ENCODE measurements around the gene ABHD8. TPM values are rescaled to one million over a fixed set of nuclear protein-coding genes. Genes with fewer than 3 reads are reported as not detected.

The ABHD8 gene
- total and polyA plus RNA-seq, 2 donors (not counting 1 experiment from before 2014, with no cell fraction given): 3.9 to 16.8 TPM

DNA sequence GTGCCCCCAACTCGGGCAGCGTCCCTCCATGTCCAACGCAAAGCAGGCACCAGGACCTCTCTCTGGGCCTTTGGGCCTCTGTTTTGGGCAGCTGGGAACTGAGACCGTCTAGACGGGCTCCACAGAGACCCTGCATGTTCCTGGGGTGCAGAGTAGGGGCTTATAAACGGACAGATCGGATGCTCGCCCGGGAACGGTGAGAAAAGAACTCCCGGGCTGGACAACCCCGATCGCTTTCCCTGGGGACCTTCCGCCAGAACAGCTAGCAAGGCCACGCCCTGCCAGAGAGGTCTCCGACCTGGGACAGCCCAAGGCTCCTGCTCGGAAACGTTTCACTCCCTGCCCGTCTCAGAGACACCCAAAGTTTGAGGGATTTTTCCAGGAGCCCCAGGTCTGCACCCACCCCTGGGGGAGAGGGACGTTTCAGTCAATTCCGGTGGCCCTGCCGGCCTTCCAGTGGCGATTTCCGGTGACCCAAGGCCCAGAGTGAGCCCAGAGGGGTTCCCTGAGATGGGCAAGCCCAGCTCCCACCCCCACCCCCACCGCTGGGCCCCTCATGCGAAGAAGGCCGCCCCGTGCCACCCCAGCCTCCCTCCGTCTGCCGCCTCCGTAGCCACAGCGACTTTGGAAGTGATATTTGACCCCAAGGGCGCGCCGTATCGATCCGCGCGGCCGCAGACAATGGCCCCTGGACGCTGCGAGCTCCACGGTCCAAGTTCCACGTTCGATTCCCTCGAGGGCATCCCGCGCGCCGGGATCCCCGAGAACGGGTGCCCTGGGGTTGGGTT, 59.2 kb downstream of the ABHD8 start:
- no peak for TF ChIP-seq EZH2 (IDR thresholded peaks at IDR 0.05; ENCODE audit: low read length, missing control alignments)
- TF ChIP-seq, protein P1, sequence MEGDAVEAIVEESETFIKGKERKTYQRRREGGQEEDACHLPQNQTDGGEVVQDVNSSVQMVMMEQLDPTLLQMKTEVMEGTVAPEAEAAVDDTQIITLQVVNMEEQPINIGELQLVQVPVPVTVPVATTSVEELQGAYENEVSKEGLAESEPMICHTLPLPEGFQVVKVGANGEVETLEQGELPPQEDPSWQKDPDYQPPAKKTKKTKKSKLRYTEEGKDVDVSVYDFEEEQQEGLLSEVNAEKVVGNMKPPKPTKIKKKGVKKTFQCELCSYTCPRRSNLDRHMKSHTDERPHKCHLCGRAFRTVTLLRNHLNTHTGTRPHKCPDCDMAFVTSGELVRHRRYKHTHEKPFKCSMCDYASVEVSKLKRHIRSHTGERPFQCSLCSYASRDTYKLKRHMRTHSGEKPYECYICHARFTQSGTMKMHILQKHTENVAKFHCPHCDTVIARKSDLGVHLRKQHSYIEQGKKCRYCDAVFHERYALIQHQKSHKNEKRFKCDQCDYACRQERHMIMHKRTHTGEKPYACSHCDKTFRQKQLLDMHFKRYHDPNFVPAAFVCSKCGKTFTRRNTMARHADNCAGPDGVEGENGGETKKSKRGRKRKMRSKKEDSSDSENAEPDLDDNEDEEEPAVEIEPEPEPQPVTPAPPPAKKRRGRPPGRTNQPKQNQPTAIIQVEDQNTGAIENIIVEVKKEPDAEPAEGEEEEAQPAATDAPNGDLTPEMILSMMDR (conservative IDR thresholded peaks at IDR 0.05 in 1 of 2, IDR thresholded peaks at IDR 0.05 in 1 of 2; ENCODE audit: low read depth in 1 of 2, low read length in 2 of 2): no peak
- H3K79me2 ChIP-seq (ENCODE audit: control insufficient read depth, insufficient read depth, low read length): peaks cover 40% of the 10 kb centered on the region
- peak overlapping the region; percentile 61 for H3K27ac ChIP-seq (ENCODE audit: insufficient read depth, low read length)
- no peaks in the 10 kb centered on the region for H4K20me1 ChIP-seq (ENCODE audit: control insufficient read depth, extremely low read depth, insufficient read depth, low read length)
- H3K4me1 ChIP-seq (ENCODE audit: control insufficient read depth, extremely low read depth, insufficient read depth, low read length): peaks cover 9% of the 10 kb centered on the region
- DNase-seq (ENCODE audit: low read depth in 2 of 2): peak in 1 of 2 donors; percentile 38
- H3K4me2 ChIP-seq (ENCODE audit: extremely low read depth, insufficient read depth, low read length): peak overlapping the region; percentile 93
- H2AFZ ChIP-seq (ENCODE audit: low read length): peak overlapping the region; percentile 59
- H3K9me3 ChIP-seq (ENCODE audit: control insufficient read depth, insufficient read depth, low read depth, low read length): no peaks in the 10 kb centered on the region
- H3K4me3 ChIP-seq (replicated peaks in 1 of 4; ENCODE audit: control extremely low read depth in 1 of 4, insufficient read depth in 1 of 4, low read depth in 3 of 4, low read length in 4 of 4): peak overlapping the region; percentile 74 to 84 (median 80)
- H3K9ac ChIP-seq (ENCODE audit: insufficient read depth, low read length): peak overlapping the region; percentile 52
- H3K27me3 ChIP-seq (ENCODE audit: control insufficient read depth, insufficient read depth, low read length): no peaks in the 10 kb centered on the region
- peaks cover 3% of the 10 kb centered on the region for H3K36me3 ChIP-seq (ENCODE audit: control insufficient read depth, insufficient read depth, low read length)

DNA sequence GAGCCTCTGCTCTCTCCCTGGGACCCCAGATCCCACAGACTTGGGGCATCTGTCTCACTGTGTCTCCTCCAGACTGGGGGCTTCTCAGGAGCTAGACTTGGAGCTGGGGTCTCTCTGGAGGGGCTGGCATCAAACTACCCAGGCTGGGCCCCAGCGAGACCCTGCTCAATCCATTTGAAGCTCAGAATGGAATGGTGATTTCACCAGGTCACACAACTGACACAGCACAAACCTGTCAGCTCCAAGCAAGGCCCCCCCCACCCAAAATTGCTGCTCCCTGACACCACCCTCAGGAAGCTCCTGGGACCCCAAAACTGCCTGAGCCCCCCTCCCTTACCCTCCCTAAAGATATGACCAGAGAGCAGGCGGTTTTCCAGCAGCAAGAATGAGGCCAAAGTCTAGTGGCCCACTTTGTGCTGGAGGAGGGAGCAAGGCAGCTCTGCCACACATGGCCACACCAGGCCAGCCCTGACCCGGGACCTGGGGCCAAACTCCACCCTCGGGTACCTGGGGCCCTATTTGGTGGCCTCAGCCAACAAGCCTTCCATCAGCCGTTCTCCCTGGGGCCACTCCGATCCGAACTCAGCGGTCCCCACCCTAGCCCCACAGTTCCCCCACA, 59.9 kb downstream of the ABHD8 start:
- peak overlapping the region; percentile 52 for H3K9ac ChIP-seq (ENCODE audit: insufficient read depth, low read length)
- peaks cover 6% of the 10 kb centered on the region for H3K4me1 ChIP-seq (ENCODE audit: control insufficient read depth, extremely low read depth, insufficient read depth, low read length)
- no peaks in the 10 kb centered on the region for H4K20me1 ChIP-seq (ENCODE audit: control insufficient read depth, extremely low read depth, insufficient read depth, low read length)
- H3K4me2 ChIP-seq (ENCODE audit: extremely low read depth, insufficient read depth, low read length): peak overlapping the region; percentile 93
- H3K9me3 ChIP-seq (ENCODE audit: control insufficient read depth, insufficient read depth, low read depth, low read length): no peaks in the 10 kb centered on the region
- H3K27me3 ChIP-seq (ENCODE audit: control insufficient read depth, insufficient read depth, low read length): no peaks in the 10 kb centered on the region
- DNase-seq (ENCODE audit: low read depth in 2 of 2): no peak
- peak overlapping the region; percentile 61 for H3K27ac ChIP-seq (ENCODE audit: insufficient read depth, low read length)
- peaks cover 3% of the 10 kb centered on the region for H3K36me3 ChIP-seq (ENCODE audit: control insufficient read depth, insufficient read depth, low read length)
- H3K79me2 ChIP-seq (ENCODE audit: control insufficient read depth, insufficient read depth, low read length): peaks cover 40% of the 10 kb centered on the region
- peak overlapping the region; percentile 74 to 84 (median 80) for H3K4me3 ChIP-seq (replicated peaks in 1 of 4; ENCODE audit: control extremely low read depth in 1 of 4, insufficient read depth in 1 of 4, low read depth in 3 of 4, low read length in 4 of 4)
- H2AFZ ChIP-seq (ENCODE audit: low read length): no peak overlapping the region
- TF ChIP-seq EZH2 (IDR thresholded peaks at IDR 0.05; ENCODE audit: low read length, missing control alignments): no peak
- TF ChIP-seq, protein P1 (conservative IDR thresholded peaks at IDR 0.05 in 1 of 2, IDR thresholded peaks at IDR 0.05 in 1 of 2; ENCODE audit: low read depth in 1 of 2, low read length in 2 of 2): no peak

DNA sequence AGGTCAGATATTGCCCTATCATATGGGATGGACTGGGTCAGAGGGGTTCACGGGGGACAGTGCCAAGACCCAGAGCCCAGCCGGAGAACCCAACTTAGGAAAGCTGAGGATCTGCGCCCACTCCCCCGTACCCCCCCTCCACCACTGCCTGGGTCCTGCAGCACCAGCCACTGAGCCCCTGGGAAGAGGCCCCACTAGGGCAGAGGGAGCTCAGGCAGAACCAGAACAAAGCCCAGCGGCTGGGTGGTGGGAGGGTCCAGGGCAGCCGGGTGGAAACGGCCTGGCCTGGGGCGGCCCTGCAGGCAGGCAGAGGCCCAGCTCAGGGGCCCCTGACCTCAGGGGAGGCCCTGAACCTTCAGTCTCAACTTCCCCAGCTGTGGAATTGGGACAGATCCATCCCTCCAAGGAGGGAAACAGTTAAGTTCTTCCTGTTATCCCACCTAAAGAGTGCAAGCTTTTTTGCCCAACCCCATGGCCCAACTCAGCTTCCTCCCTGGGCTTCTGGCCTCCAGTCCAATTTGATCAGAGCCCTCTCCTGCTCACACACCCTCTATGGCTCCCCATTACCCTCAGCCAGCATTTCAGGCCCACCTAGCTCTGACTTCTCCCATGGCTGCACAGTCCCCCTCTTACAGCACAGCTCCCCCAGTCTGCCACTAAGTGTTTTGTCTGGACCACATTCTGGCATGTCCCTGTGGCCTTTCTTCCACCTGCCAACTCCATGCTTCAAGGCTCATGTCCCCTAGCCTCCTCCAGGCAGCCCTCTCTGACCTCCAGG, 60.6 kb downstream of the ABHD8 start:
- H3K9me3 ChIP-seq (ENCODE audit: control insufficient read depth, insufficient read depth, low read depth, low read length): no peaks in the 10 kb centered on the region
- peaks cover 6% of the 10 kb centered on the region for H3K4me1 ChIP-seq (ENCODE audit: control insufficient read depth, extremely low read depth, insufficient read depth, low read length)
- no peaks in the 10 kb centered on the region for H3K27me3 ChIP-seq (ENCODE audit: control insufficient read depth, insufficient read depth, low read length)
- no peaks in the 10 kb centered on the region for H4K20me1 ChIP-seq (ENCODE audit: control insufficient read depth, extremely low read depth, insufficient read depth, low read length)
- DNase-seq (ENCODE audit: low read depth in 2 of 2): no peak
- H3K27ac ChIP-seq (ENCODE audit: insufficient read depth, low read length): no peak overlapping the region
- peak overlapping the region in 2 of 4 experiments; percentile 78 to 84 for H3K4me3 ChIP-seq (replicated peaks in 1 of 4; ENCODE audit: control extremely low read depth in 1 of 4, insufficient read depth in 1 of 4, low read depth in 3 of 4, low read length in 4 of 4)
- TF ChIP-seq, protein P1 (conservative IDR thresholded peaks at IDR 0.05 in 1 of 2, IDR thresholded peaks at IDR 0.05 in 1 of 2; ENCODE audit: low read depth in 1 of 2, low read length in 2 of 2): no peak
- TF ChIP-seq EZH2 (IDR thresholded peaks at IDR 0.05; ENCODE audit: low read length, missing control alignments): no peak
- peak overlapping the region; percentile 41 for H3K4me2 ChIP-seq (ENCODE audit: extremely low read depth, insufficient read depth, low read length)
- H3K36me3 ChIP-seq (ENCODE audit: control insufficient read depth, insufficient read depth, low read length): peaks cover 7% of the 10 kb centered on the region
- H2AFZ ChIP-seq (ENCODE audit: low read length): no peak overlapping the region
- peaks cover 40% of the 10 kb centered on the region for H3K79me2 ChIP-seq (ENCODE audit: control insufficient read depth, insufficient read depth, low read length)
- H3K9ac ChIP-seq (ENCODE audit: insufficient read depth, low read length): no peak overlapping the region
